Measurements from ENCODE around the gene CAMKK1.
"Not testable (repeated sequence)": the region's sequence is repeated elsewhere in the genome, so short reads cannot be mapped to it uniquely, and the experiment has no call there.

CAMKK1 gene

GRCh38 chr17:3844556-3844955, 48.3 kb downstream of the CAMKK1 start:
- DNase-seq, result not testable (repeated sequence)

DNA sequence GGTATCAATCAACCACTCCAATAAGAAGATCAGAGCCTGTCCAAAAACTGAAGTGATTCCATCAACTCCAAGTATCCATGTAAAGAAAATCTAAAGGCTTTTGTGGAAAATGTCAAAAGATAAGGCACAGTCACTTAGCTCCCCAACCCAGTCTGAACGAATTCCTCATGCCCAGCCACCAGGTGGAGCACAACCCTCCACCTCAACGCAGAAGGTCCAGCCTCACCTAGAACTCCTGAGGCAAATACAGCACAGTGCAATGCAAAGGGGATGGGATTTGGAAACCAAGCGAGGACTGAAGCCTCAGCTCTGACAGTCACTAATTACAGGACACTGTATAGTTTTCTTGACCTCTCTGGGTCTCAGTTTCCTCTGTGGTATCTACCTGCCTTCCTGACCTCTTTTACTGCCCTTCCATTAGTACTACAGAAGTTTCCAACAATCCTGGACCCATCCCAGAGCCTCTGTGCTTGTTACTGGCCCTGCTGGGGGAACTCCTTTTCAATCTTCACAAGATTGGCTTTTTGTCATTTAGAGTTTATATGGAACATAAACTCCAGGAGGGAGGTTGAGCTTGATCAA, 48.8 kb downstream of the CAMKK1 start:
- peak; percentile 58 for DNase-seq

GRCh38 chr17:3838206-3838605, 54.6 kb downstream of the CAMKK1 start:
- DNase-seq, result no peak

DNA sequence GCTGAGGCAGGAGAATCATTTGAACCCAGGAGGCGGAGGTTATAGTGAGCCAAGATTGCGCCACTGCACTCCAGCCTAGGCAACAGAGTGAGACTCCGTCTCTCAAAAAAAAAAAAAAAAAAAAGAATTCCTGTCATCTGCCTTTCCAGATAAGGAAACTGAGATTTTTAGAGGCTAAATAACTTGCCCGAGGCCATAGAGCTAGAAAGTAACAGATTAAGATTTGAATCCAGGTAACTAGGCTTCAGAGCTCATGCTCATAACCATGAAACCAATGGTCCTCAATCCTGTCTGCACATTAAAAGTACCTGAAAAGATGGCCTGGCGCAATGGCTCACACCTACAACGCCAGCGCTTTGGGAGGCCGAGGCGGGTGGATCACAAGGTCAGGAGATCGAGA, 56.3 kb downstream of the CAMKK1 start:
- DNase-seq, result no peak

DNA sequence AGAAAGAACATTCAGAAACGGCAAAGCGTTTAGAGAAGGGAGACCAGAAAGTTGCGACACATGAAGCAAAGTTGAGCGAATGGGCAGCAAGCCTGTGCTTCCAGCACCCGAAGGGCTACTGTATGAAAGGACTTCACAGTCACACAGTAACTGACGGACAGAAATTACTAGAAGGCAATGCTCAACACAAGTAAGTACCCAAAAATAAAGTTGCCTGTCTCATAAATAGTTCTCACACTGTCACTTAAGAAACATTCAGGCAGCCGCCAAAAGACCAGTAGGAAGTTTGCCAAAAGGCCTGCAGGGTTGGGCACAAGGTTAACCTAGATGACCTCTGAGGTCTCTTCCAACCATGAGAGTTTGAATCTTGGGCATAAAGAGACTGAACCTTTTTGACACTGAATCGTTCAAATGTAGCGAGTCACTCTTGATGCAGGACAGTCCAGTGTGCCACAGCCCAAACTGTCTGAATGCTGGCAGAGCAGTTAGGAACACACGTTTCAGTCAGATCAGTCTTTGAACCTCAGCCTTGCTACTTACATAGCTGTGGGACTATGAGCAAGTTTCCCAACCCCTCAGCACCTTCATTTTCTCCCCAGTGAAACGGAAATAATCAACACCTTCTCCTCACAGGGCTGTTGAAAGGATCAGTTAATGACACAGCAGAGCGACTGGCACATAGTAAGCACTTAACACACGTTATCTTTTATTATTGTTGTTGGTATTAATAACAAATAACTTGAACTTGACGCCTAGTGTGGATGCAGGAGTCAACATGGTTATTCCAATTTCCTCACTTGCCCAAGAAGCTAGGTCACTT, 57.2 kb downstream of the CAMKK1 start:
- DNase-seq, result no peak

- DNase-seq, result no peak
Observed at GRCh38 chr17:3834811-3835210, 58.0 kb downstream of the CAMKK1 start.

DNA sequence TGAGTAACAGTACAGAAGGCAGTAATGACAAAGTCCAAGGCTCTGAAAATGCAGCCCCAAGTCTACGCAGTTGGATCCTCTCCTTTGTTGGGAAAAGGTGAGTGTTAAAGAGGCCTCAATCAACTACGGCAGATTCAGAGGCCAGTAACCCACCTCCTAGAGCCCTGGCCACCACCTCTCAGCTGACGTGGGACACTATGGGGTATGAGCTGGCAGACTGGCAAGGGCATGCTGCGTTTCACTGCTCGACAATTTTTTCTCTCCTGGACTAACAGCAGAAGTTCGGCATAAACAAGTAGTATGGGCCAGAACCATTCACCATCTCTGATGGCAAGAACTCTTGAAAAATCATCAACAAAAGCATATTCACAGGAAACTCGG, 64.0 kb downstream of the CAMKK1 start:
- DNase-seq, result no peak

DNA sequence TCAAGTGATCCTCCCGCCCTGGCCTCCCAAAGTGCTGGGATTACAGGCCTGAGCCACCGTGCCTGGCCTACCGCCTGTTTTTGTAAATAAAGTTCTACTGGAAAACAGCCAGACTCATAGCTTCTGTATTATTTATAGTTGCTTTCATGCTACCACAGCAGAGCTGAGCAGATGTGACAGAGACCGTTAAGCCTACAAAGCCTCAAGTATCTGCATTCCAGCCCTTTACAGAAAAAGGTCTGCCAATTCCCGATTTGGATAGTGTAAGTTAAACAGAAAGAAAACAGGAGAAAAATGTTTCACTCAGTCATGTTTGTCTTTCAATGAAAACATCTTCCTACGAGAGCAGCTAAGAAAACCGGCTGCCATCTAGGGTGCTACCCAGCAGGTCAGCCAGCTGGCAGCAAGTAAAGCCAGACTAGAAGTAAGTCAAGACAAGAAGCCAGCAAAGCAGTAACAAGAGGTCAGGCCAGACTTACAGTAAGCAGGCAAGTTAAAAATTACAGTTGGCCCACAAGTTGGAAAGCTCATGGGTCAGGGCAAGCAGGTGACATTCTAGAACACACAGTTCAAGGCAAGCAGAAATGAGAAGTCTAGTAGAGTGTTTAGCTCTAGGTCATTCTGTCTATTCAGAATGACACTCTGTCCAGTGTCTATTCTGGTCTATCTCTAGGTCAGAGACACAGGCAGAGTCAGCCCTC, 64.6 kb downstream of the CAMKK1 start:
- no peak for DNase-seq

- DNase-seq, result no peak
Observed at GRCh38 chr17:3827124-3827773, 65.6 kb downstream of the CAMKK1 start.

DNA sequence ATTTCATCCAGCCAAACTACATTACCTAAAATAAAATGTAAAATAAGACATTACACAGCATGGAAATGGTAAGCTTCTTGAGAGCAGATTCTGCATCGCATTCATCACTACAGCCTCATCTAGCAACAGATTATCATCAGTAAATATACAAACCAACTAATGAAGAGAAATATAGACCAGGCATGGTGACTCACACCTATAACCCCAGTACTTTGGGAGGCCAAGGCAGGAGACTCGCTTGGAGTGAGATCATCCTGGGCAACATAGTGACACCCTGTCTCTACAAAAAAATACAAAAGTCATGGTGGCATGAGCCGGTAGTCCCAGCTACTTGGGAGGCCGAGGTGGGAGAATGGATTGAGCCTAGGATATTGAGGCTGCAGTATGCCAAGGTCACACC, 66.7 kb downstream of the CAMKK1 start:
- no peak for DNase-seq

DNA sequence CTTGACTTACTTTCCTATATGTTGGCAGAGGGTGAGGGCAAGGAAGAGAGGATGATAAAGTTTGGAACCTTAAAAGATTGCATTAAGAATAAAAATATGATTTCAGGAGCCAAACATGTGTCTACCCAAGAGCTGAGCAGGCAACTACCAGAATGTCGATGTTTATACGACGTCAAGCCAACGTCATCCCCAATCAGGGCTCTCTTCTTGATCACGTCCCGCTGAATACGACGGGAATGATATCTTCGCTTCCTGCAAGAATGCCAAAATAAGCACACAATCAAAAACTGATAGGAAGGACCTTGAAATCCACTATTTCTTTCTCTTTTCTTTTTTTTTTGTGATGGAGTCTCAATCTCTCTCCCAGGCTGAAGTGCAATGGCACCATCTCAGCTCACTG, 71.8 kb downstream of the CAMKK1 start:
- DNase-seq, result no peak

DNA sequence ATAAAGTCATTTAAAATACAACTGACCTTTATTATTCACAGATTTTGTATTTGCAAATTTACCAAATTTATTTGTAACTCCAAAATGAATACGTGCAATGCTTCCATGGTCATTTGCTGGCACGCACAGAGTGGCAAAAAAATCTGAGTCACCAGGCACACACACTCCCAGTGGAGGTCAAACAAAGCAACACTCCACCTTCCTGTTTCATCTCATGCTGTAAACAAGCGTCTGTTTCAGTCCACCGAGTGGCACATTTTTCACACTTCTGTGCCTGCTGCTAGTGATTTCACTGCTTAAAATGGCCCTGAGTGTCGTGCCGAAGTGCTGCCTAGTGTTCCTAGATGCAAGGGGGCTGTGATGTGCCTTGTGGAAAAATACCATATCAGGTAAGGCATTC, 74.1 kb downstream of the CAMKK1 start:
- no peak for DNase-seq

- DNase-seq, result no peak
Observed at GRCh38 chr17:3817851-3818605, 74.8 kb downstream of the CAMKK1 start.

DNA sequence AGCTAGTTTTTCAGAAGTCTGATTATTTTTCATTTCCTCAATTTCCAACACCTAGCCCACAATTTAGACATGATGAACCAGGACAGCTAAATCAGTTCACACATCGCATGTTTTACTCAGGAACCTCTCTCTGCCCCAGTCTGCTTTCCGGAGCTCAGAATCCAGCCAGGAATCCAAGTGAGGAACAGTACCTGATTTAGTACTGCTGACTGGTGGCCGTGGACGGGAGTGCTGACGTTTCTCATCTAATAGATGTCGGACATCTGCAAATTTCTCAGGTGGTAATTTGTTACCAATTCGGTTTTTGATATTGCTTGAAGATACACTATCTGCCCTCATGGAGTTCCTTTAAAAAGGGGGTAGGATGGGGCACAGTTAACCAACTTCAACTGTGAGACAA, 76.9 kb downstream of the CAMKK1 start:
- DNase-seq, result no peak

- no peak for DNase-seq
Observed at GRCh38 chr17:3815122-3815521, 77.7 kb downstream of the CAMKK1 start.

- no peak for DNase-seq
Observed at GRCh38 chr17:3814361-3814760, 78.5 kb downstream of the CAMKK1 start.

GRCh38 chr17:3813171-3813570, 79.7 kb downstream of the CAMKK1 start:
- DNase-seq, result no peak

- DNase-seq, result no peak
Observed at GRCh38 chr17:3812771-3813170, 80.1 kb downstream of the CAMKK1 start.

- no peak for DNase-seq
Observed at GRCh38 chr17:3812284-3812683, 80.6 kb downstream of the CAMKK1 start.

Data from 8988T (cell line).